GM03348 (cell line): Measurements from ENCODE around the gene DGKD.
"Not testable (repeated sequence)": the region's sequence is repeated elsewhere in the genome, so short reads cannot be mapped to it uniquely, and the experiment has no call there.

ENCODE experiments used
- DNase-seq: peaks from one replicate; pipeline ENCODE4 v3.0.0; 2012; ENCODE audit warnings: low spot score

The DGKD gene

DNA sequence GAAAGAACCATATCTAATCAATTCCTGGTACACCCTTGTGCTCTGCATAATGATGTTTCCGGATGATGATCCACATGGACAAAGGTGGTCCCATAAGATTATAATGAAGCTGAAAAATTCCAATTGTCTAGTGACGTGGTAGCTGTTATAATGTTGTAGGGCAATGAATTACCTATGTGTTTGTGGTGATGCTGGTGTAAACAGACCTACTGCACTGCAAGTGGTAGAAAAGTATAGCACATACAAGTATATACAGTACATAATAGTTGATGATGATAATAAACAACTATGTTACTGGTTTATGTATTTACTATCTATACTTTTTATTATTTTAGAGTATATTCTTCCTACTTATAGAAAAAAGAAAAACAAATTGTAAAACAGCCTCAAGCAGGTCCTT lies 8.4 kb downstream of the DGKD start:
- no peak for DNase-seq

- DNase-seq, result no peak
Measured at GRCh38 chr2:233363744-233364235, 9.5 kb downstream of the DGKD start.

GRCh38 chr2:233365861-233366520 lies 11.7 kb downstream of the DGKD start:
- no peak for DNase-seq

- DNase-seq, result no peak
Measured at GRCh38 chr2:233367586-233367985, 13.3 kb downstream of the DGKD start.

- DNase-seq, result no peak
Measured at GRCh38 chr2:233368756-233369155, 14.5 kb downstream of the DGKD start.

DNA sequence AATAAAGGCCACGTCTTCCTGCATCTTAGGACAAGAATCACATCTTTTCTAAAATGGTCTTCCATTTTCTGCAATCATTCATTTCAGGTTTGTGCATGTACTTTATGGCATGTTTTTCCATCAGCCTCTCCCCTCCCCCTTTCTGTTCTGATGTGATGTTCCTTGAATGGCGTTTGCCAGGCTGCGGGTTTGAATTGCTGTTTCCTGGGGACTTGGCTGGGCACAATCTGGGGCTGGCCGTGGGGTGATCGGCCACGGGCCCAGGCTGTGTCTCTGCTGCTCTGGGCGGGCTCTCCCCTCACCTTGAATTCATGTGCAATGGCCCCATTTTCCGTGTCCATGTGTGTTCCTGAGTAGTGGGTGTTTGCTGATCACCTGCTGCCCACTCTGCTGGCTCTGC lies 15.2 kb downstream of the DGKD start:
- DNase-seq, result no peak

DNA sequence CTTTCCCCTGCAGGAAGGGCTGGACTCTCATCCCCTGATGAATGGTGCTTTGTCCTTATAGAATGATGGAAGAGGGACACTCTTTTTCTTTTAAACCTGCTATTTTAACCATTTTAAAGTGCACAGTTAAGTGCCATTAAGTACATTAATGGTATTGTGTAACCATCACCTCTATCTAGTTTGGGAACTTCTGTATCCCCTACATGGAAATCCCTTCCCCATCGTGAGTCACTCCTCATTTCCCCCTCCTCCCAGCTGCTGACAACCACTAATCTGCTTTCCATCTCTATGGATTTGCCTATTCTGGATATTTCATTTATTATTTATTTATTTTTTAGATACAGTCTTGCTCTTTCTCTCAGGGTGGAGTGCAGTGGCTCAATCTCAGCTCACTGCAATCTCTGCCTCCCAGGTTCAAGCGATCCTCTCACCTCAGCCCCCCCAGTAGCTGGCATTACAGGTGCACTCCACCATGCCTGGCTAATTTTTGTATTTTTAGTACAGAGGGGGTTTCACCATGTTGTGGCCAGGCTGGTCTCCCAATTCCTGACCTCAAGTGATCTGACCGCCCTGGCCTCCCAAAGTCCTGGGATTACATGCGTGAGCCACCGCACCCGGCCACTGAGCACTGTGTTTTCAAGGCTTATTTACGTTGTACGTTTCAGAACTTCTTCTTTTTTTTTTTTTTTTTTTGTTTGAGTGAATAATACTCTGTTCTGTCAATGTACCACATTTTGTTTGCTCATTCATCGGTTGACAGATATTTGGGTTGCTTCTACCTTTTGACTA lies 15.8 kb downstream of the DGKD start:
- DNase-seq, result no peak

GRCh38 chr2:233371641-233372040 lies 17.3 kb downstream of the DGKD start:
- DNase-seq, result no peak

DNA sequence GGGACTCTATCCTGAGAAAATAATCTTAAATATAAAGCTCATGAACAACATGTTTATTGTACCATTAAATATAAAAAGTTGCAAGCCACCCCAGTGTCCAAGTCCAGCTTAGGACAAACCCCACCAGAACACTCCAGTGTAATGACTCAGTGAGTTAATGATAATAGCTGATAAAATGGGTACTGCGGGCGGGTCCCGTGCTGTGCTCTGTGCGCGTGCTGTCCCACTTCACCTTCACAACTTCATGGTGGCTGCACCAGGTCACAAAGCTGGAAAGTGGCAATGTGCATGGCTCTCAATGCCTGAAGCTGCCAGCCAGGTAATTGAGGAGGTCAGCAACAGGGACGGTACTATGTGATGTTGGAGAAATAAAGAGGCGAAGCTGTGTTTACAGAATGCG lies 18.6 kb downstream of the DGKD start:
- DNase-seq, result no peak

- no peak for DNase-seq
Measured at GRCh38 chr2:233373316-233373715, 19.0 kb downstream of the DGKD start.

GRCh38 chr2:233374776-233375175 lies 20.5 kb downstream of the DGKD start:
- not testable (repeated sequence) for DNase-seq

DNA sequence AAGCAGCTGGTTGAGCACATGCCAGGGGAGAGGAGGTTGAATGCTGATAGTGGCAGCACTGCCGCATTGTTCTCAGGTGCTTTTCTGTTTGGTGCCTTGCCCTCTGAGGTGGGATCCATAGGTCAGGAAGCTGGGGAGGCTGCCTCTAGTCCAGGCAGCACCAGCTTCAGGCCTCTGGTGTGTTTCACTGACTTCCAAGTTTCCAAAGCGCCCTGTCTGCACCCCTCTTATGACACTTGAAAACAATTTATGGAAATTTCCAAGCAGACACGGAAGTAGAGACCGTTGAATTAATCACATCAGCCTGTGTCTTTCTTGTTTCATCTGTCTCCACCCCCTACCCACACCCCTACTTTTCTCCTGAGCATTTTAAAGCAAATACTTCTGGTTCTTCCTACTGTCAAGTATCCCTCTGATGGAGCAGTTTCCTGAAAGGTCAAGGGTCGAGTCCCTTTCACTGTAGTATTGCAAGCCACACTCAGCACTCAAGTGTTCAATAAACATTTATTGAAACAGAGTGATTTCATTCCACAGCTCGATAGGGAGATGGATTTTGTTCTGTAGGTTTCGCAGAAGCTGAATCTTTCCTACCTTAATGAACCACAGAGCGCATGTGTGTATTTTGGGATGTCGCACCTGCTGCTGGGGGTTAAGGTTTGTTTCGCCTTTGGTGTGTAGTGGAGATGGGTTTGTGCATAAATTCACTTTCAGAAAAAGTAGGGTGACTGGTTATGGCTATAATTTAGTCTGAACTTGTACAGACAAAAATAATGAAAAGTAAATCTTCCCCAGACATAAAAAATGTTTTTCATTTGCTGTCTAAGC lies 21.4 kb downstream of the DGKD start:
- DNase-seq, result no peak

GRCh38 chr2:233379034-233379433 lies 24.7 kb downstream of the DGKD start:
- DNase-seq, result no peak

DNA sequence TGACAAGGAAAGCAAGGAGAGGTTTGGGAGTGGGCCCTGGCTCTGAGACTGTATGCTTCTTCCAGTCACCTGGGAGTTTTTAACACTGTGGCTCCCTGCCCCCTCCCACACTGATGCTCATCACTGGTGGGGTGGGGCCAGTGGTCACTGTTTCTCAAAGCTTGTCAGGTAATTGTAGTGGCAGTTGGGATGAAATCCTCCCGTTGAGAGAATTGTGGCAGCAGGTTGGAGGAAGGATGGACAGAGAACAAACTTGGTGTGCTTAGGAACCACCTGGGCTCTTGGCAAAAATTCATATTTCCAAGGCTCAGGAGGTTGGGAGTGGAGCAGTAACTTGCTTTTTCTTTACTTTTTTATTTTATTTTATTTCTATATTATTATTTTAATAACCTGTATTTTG lies 25.1 kb downstream of the DGKD start:
- DNase-seq, result no peak

GRCh38 chr2:233380132-233380895 lies 26.0 kb downstream of the DGKD start:
- DNase-seq, result no peak

DNA sequence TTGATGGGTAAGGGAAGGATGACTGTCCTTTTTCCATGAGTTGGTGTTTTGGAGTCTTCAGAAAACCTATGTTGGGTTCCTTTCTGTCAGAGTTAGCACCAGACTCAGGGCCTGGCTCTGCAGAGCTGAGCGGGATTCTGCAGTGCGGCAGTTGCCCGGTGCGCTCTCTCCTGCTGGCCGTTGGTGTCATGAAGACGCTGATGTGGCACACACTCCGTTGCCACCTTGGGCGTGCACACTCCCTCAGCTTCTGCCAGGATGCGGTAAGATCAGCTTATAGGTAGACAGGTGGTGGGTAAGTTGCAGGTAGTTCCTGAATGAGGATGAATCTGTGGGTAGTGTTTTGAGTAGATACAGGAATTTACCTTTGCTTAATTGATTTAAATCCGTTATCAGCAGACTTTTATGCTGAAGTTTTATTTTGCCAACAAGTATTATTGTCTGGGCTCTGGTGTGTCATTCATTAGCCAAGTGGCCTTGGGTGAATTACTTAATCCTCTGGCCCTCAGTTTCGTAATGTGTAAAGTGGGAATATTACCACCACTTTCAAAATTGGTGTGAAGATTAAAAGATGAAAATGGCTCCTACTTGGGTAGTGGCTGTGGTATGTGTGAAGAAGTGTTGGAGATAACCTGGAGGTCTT lies 26.8 kb downstream of the DGKD start:
- DNase-seq, result no peak

GRCh38 chr2:233381638-233381995 lies 27.3 kb downstream of the DGKD start:
- no peak for DNase-seq

DNA sequence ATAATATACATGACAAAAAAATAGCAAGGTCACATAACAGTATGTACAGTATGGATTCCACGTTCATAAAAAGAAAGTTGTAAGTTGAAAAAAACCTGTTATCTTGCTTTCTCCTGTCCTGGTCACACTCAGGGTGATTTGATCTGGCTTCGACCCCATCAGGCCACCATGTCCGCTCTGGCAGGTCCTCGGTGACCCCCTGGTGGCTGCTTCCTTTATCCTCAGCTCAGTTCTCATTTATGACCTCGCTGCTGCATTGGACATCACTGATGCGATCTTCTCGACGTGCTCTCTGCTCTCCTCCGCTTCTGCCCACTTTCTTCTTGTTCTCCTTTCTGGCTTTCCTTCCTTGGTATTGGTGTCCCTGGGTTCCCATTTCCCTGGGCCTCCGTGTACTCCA lies 29.7 kb downstream of the DGKD start:
- DNase-seq, result no peak

- no peak for DNase-seq
Measured at GRCh38 chr2:233384811-233385488, 30.7 kb downstream of the DGKD start.

- DNase-seq, result no peak
Measured at GRCh38 chr2:233385489-233386044, 31.3 kb downstream of the DGKD start.
